NCI-H2107 (cell line): Measurements from ENCODE around the gene NSMF.
"Not testable (repeated sequence)": the region's sequence is repeated elsewhere in the genome, so short reads cannot be mapped to it uniquely, and the experiment has no call there.

ENCODE experiments used
- DNase-seq: peaks from one replicate; lab custom pipeline; 2025; lab: John Stamatoyannopoulos, UW

Gene NSMF

DNA sequence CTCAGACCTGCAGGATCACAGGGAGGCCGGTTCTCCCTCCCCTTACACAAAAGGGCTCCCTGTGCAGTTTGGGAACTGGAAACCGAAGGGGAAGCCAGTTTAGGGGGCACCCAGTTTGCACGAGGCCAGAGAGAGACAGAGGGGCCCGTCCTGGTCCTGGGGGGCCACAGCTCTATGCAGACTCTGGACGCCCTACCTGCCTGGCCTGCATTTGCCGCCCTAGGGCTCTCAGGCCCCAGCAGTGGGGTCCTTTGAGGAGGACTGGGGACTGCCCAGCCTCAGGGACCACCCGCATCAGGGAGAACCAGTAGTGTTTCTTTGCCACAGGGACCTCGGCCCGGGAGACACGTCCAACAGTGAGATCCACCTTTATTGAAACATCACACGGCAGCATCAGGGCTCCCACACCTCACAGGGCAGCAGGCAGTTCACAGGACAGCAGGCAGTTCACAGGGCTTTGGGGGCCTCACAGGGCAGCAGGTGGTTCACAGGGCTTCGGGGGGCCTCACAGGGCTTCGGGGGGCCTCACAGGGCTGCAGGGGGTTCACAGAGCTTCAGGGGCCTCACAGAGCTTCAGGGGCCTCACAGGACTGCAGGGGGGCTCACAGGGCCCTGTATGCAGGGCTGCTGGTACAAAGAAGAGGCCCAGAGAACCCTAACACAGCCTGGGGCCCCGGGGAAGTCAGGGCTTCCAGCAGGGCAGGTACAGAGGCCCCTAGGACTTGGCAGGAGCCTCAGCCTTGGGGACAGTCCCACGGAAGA is 648 bp upstream of the NSMF start:
- no peak for DNase-seq

- no peak for DNase-seq
Observed at GRCh38 chr9:137458194-137459151, 661 bp downstream of the NSMF start.

DNA sequence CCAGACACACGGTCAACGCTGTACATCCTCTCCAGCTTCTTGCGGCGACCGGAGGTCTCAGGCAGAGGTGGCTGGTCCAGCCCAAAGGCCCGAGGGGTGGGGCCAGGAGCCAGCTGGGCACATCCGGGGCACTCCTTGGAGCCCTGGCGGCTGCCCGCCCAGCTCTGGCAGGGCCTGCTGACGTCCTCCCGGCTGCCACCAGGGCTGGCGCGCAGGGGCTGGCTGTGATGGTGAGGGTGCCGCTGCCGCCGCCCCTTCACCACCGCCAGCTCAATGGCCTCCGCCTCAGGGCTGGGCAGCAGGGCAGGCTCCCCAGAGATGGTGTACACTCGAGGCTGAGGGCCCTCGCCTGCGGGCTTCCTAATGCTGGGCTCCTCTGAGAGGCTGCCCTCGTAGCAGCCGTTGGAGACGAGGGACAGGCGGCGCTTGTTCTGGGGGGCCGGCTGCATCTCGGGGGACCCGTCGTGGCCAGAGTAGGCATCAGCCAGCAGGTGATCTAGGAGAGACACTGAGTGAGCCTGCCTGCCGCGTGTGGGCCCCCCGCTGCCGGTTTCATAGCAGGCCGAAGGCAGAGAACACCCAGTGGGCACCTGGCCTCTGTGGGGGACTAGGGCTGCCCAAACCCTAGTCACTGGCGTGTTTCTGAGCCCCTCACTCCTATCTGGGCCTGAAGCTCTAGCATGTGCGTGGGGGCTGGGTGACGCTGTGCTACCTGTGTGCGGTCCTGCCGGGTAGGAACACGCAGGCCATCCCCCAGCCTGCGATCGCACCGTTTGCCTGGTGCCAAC is 1.5 kb downstream of the NSMF start:
- DNase-seq, result no peak

DNA sequence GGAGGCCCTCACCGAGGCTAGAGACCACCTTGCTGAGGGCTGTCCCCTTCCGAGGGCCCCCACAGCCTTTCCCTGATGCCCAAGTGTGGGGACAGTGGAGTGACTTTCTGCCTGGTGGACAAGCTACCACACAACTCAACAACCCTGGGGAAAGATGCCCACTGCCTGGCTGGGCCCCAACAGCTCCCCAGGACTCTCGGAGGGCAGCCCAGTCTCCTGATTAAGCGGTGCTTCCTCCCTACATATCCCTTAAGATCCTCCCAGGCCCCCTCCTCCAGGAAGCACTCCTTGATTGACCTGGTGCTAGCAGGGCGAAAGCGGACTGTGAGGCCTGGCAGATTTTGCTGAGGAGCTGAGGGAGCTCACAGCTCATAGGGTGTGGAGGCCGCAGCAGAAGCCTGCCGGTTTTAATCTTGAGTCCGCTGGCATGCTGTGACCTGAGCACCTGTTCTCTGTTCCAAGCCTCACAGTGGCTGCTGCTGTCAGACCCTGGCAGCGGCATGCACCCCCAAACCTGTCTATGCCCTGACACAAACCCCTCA is 2.2 kb downstream of the NSMF start:
- no peak for DNase-seq

- no peak for DNase-seq
Observed at GRCh38 chr9:137456061-137456863, 2.9 kb downstream of the NSMF start.

- no peak for DNase-seq
Observed at GRCh38 chr9:137455359-137455991, 3.7 kb downstream of the NSMF start.

DNA sequence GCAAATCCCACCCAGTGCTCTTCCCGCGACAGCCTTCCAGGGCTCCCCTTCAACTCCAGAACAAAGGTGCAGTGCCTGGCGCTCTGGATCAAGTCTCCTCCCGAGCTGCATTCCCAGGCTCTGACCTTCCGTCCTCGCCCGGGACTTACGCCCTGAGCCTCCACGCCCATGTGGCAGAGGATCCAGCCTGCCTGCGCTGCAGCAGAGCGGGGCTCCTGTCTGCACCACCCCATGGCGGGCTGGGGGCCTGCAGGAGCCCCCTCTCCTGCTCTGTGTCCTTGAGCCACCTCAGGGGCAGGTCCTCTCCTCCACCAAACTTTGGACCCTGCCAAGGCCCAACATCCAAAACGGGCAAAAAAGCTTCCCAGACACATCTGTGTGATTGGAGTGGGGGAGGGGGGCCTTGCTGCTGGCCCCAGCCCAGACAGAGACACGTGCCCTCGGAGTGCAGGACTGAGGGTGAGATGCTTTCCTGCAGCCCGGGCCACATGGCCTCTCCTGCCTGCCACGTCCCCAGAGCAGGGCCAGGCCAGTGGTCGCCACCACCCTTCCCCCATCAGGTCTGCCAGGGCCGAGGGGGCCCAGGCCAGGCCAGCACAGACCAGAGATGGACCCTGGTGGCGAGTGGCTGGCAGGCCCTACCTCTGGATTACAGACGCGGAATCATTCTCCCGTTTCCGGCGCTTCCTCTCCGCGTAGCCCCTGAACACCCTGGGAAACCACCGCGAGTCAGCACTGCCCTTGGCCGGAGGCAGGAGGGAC is 4.4 kb downstream of the NSMF start:
- no peak for DNase-seq

DNA sequence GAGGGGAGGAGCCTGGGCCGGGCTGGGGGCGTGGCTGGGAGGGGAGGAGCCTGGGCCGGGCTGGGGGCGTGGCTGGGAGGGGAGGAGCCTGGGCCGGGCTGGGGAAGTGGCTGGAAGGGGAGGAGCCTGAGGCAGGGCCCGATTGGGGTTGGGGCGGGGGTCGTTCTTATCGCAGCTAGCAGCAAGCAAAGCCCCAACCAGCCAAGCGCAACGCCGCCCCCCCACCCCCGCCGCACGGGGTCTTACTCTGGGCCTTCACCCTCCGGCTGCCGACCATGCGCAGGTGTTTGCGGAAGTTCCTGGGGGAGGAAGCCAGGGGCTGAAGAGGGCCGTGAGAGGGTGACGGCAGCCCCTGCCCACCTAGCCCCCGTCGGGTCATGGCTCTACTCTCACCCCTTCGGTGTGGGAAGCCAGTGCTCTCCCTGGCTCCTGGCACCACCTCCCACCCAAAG is 5.0 kb downstream of the NSMF start:
- no peak for DNase-seq

DNA sequence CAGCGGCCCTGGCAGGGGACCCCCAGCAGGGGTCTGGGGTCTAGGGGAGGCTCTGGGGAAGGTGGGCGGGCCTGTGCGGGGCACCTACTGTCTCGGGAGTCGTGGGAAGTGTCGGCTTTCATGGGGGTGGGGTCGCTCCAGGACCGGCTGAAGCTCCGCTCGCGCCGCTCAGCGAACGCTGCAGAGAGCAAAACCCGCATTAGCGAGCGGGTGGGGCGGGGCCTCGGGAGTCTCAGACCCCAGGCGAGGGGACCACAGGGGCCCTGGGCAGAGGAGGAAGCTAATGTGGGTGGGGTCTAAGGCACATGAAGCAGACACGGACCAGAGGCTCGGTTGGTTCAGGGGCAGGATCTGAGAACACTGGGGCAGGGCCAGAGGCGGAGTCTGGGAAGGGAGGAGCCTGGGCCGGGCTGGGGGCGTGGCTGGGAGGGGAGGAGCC is 5.5 kb downstream of the NSMF start:
- DNase-seq, result no peak

DNA sequence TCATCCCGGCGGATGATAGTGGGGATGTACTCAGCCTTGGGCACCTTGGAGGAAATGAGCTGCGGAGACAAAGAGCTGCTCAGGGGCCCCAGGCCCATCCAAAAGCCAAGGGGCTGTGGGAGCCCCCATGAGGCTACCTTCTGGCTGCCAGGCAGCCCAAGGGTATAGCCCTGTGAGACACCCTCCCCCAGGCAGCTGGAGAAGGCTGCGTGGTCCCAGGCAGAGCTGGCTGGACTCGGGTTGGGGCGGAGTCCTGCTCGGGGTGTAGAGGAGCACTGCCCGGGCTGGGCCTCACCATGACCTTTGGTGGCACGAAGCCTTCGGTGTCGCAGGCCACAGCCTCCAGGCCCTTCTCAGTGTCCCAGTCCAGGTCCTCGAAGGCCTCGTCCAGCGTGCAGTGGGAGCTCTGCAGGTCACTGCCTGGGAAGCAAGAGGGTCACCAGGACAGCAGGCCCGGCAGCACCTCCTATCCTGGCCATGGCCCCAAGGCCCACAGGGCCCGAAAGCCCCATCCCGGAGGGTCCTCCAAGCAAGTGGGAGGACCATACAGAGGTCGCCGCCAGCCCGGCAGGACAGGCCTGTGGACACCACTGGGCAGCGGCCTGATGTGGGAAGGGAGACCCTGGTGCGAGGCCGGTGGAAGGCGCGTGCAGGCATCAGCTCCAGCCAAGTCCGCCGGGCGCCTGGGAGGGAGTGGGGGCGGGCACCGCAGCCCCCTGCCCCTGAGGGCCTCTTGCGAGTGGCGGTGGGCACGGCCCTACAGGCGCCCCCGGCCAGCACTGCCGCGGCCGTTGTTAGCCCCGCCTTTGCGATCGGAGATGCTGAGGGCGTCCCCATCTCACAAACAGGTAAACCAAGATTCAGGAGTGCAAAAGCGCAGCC is 6.1 kb downstream of the NSMF start:
- no peak for DNase-seq

DNA sequence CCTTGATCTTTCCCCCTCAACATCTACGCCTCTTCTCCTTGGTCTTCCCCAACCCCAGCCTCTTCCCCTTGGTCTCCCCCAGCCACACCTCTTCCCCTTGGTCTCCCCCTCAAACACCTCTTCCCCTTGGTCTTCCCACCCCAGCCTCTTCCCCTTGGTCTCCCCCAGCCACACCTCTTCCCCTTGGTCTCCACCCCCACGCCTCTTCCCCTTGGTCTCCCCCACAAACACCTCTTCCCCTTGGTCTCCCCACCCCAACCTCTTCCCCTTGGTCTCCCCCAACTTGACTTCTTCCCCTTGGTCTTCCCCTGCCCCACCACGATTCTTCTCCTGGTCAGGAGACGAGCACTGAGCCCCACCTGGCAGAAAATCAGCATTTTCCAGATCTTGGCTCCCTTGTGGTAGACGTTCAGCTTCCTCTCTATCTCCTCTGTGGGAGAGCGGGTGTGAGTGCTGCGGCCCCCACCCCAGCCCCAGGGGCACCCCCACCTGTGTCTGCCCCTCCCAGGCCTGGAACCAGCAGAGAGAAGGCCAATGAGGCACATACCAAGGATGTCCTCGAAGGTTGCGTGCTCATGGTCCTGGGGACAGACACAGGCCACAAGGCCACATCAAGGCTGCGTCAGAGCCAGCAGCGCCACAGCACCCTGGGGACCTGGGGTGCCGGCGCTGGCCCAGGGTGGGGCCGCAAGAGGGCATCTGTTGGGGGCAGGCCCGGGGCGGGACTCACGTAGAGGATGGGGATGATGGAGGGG is 7.0 kb downstream of the NSMF start:
- no peak for DNase-seq

- DNase-seq, result not testable (repeated sequence)
Observed at GRCh38 chr9:137451264-137452005, 7.7 kb downstream of the NSMF start.

- DNase-seq, result not testable (repeated sequence)
Observed at GRCh38 chr9:137450539-137451222, 8.5 kb downstream of the NSMF start.

GRCh38 chr9:137449931-137450538 is 9.1 kb downstream of the NSMF start:
- no peak for DNase-seq

DNA sequence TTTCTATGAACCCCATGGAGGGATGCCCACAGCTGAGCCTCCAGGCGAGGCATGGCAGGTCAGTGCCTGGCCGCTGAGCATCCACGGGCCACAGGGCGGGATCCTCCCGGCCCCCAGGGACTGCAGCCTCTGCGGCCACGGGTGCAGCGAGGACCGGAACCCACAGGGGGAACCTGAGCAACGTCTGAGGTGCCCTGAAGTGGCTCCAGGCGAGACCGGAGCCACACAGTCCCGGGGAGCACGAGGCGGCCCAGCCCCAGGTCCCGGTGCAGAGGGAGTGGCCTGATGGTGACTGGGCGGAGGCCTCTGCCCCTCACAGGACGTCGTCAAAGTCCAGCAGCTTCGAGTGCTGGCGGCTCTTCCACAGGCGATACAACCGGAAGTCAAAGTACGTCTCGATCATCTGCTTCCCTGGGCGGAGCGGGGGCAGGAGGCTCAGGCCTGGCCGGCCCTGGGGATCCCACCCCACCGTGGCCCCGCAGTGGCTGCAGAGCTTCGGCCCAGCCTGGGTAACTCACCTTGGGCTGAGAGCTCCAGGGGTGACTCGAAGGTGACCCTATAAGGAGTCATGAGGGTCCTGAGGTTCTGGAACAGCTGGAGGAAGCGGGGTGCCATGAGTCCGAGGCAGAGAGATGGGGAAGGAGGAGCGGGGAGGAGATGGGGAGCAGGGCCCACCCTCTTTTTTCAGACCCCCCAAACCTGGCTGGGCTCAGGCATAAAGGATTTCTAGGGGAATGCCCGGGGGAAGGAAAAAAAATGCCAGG is 9.9 kb downstream of the NSMF start:
- no peak for DNase-seq

- no peak for DNase-seq
Observed at GRCh38 chr9:137448602-137448962, 10.6 kb downstream of the NSMF start.
